HG02840 (cell line): ENCODE results near the gene APBB1.

ENCODE experiments used
- ATAC-seq: cut with Tn5 transposase; IDR thresholded peaks from one replicate; pipeline ENCODE4 v1.9.1; 2021; ENCODE audit warnings: mild to moderate bottlenecking, moderate library complexity, moderate number of reproducible peaks; ENCODE audit not compliant: unreplicated experiment, low FRiP score

Gene APBB1

DNA sequence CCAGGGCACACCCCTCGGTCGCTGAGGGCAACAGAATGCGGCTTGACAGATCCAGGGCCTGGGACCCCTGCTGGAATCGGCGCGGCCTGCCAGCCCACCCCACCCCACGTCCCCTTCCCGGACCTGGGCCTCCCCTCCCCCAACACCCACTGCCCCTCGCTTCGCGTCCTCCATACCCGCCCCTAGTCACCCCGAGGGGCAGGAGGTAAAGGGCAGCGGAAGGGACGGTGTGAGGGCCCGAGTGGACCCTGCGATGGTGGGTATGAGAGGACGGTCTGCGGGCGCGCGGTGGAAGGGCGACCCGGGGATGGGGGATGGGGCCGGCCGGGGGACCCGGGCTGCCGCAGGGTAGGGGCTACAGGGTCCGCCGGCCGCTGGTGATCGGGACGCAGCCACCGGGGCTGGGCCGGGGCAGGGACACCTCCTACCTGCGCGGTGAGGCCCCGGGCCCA, 311 bp downstream of the APBB1 start:
- no peak for ATAC-seq

DNA sequence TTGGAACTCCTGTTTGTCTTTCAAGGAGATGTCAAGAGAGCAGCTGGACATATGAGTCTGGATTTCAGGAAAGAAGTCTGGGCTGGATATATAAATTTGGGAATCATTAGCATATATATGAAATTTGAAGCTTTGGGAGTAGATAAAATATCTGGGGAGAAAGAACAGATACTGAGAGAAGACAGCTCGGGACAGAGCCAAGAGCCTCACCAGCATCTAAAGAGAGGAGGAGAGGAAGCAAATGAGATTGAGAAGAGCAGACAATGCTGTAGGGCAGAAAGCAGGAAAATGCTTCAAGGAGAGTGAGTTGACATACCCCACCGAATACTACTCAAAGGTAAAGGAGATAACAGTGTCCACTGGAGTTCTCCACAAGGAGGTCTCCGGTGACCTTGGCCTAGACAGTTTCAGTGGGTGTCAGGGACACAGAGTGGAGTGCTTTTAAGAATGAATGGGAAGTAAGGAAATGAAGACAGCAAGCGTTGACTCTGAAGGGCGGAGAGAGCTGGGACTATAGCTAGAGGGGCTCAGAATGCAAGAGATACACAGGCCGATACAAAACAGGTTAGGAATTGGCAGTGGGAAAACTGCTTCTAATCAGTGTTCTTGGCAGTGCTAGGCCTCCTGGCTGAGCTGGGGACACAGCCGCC, 862 bp downstream of the APBB1 start:
- no peak for ATAC-seq

DNA sequence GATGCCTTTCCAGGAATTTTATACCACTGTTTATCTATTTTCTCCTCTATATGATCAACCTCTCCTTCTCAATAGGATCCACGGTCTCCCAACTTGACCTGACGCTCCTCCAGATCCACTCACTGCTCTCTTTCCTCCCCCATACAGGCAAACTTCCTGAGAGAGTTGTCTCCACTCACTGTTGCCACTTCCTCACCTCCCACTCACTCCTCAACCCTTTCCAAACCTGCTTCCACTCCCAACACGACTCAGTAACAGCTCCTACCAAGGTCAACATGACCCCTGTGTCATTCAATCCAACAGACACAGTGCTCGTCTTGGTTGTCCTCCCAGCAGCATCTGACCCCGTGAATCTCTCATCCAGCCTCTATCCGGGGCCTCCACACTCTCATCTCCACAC, 3.1 kb downstream of the APBB1 start:
- no peak for ATAC-seq

DNA sequence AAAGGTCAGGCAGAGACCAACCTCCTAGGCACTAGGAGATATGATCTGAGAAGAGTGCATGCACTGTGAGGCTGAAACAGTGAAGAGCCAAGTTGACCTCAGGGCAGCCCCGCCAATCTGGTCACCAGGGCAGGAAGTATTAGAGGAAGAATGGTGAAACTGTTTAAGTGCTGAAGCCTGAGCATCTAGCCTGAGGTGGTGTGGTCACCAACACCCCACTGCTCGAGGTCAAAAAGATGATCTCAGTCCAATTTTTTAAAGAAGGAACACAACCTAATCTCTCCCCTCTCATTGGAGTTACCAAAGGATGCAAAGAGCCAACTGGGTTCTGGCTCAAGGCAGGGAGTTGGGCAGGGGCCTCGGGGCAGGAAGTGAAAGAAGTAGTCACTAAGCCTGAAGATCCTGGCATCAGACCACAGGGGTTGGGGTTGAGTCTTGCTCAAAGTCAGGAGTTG, 4.0 kb downstream of the APBB1 start:
- ATAC-seq, result no peak

DNA sequence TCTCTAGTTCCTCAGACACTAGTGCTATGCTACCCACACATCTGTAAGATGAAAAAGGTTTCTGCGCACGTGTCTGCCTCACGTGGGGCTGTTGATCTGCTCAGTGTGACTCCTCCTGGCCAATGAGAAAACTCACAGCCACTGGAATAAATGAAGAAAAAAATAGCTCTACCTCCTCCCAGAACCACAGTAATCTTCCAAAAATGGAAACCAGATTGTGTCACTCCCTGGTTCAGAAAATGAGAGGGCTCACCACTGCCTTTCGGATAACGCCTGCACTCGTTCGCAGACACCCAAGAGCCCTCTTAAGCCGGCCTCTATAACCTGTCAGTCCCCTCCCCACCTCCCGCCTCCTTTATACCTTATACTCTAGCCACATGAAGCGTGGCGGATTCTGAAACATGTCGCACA, 5.1 kb downstream of the APBB1 start:
- no peak for ATAC-seq

DNA sequence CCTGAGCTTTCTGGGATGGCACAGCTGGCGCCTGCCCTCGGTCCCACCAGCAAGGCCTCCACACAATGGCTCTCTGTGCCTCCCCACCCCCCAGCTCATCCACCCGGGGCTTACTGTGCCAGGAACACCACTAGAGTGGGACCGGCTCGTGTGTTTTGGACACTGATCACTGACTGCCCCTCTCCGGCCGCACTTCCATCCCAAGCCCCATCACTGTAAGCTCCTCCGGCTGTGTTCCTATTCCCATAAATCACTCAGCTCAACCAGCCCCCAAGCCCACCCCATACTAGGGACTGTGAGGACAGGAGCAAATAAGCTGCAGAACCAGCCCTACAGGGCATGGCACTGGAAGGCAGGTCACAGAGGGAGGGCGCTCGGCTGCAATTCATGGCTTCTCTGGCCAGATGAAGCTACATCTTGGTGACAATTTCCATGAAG, 7.3 kb downstream of the APBB1 start:
- no peak for ATAC-seq

DNA sequence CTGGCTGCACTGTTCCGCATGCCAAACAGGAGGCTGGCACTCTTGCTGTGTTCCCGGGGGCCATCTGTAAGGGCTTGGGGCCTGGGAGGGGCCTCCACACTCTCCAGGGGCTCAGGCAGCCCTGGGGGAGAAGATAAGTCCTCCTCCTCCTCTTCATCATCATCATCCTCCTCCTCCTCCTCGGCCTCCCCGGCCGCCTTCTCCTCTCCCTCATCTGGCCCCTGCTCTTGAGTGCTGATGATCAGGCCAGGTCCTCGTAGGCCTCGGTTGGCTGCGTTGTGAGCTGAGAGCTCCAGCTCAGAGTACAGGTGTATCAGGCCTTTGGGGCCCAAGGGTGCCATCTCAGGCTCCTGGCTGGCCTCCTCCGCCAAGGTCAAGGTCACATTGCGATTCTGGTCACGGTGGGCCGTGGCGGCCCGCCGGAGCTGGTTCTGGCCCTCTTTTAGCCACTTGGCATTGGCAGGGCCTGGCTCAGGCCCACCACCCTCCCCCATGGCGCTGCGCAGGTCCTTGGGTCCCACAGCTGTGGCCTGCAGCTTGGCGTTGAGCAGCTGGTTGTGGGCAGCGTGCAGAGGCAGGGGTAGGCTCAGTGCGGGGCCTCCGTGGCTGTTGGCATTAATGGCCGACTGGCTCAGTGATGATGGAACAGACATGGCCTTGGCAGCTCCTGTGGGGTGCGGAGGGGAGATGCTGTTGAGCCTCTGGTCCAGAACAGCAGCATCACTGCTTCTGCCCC, 8.0 kb downstream of the APBB1 start:
- ATAC-seq, result no peak

DNA sequence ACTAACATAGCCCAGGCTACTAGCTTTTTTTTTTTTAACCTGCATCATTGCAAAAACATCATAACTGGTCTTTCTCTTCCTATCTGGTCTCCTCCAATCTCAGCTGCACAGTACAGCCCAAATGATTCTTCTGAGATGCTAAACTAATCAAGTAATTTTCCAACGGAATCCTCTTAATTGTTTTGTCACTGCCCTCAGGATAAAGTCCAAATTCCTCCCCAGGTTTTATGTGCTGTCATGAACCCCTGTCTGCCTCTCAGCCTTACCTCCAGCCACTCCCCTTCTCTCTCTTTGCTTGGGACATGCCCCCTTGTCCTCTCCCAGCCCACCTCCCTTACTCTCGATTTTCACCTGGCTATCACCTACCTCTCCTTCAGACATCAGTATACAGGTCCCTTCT, 12.5 kb downstream of the APBB1 start:
- no peak for ATAC-seq

DNA sequence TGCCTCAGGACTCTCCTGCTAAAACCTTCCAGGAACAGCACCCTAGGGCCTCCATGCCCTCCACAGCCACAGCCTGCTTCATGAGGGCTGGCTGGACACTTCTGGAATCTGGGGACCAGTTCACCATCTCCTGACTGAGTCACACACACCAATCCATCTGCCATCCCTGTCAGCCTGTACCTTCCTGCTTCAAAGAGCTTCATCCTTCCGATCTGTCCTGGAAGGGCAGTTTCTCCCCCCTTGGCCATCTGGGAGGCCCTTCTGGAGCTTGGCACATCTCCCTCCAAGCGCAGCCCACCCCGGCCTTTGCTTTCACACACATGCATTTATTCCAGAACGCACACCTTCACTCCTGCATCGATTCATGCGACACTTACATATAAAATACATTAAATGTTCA, 13.0 kb downstream of the APBB1 start:
- no peak for ATAC-seq

DNA sequence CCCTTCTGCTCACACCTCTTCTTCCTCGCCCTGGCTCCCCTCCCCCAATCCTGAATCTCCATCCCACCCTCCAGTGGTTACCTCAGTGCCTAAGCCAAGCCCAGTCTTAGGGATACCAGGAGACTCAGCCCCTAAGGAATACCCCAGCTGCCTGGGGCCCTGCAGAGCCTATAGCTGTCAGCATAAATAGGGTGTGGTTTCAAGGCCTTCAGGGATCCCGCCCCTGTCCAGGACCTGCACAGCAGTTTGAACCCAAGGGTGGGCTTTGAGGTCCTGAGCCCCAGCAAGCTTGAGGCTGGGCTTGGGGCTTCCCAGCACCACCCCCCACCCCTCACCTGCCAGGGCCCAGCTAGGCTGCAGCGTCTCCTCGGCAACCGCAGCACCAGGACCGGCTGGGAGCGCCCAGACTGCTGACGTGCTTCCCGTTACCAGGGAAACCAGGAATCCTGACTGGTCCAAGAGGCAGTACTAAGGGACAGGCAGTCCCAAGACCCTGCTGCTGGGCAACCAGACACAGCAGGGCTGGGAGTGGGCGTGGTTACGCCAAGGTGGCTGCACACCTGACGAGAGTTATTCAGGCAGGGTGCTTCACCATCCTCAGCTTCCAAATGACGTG, 13.7 kb downstream of the APBB1 start:
- no peak for ATAC-seq

DNA sequence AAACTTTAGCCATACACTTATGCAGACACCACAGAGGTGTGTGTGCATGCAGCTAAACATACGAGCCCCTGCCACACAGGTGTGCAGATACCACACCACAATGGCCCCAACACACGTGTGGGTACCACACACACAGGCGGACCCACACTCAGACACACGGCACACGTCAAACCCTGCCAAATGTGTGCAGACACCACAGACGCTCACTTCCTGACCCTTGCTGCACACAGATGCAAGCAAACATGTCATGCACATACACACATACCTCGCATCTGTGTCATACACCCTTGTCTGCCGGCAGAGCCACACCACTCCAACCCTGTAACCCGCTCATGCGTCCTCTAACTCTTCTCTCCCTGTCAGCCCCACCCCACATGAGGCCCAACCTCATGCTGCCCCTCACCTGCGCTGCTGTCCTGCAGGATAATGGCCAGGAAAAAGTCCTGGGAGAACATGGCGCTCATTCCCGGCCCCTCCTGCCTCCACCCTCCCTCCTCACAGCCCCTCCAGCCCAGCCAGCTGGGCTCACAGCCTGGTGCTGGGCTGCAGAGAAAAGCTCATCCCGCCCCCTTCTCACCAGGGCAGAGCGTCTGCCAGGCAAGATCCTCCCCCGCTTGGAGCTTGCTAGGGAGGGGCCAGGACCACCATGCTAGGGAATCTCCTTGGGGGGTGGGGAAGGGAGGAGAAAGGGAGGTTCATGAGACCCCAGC, 14.4 kb downstream of the APBB1 start:
- ATAC-seq, result no peak

DNA sequence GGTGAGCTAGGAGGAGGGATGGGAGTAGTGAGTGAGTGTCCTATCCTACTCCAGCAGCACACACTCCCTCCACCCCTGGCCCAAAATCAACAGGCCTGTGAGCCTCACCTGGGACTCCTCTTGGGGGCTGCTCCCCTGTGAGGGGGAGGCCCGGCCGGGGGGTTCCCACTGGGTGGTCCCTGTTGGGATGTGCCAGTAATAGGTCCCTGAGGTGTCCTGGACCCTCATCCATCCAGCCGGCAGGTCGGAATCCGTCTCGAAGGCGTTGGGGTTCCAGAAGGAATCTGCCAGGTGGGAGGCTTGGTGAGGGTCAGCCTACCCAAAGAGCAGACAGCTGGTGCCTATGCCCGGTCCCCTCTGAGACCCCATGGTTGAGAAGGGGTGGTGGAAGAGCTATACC, 15.4 kb downstream of the APBB1 start:
- ATAC-seq, result no peak

DNA sequence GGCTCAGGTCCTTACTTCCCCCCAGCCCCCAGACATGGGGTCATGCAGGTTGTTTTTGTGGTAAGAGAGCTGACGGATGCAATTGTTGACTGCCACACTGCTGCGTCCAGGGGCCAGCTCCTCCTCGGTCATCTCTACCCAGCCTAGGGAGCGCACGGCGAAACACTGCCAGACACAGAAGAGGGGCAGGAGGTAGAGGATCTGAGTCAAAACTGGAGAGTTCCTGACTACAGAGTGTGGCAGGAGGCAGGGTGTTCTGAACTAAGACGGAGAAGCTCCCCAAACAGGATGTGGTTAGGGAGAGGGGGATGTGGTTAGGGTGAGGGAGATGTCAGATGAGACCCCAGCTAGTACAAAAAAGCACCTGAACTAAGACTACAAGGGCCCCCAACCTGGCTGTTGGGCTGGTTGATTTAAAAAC, 16.3 kb downstream of the APBB1 start:
- peak; percentile 66 for ATAC-seq

DNA sequence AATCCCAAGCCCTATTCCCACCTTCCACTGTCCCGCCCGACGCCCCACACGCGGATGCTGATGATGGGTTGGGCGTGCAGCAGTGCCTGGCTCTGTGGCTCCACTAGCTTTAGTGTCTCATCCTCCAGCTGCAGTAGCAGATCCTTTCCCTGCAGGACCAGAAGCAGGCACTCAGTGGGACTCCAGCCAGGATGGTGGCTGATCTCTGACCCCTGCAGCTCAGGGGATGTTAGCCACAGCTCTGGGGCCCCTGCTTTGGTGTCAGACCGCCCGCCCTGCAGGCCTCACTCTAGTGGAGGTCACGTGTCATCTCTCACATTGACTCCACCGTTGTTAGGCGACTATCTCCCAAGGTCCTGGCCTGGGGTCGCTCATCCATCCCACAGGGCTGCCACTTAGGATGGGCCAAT, 16.8 kb downstream of the APBB1 start:
- peak; percentile 35 for ATAC-seq

DNA sequence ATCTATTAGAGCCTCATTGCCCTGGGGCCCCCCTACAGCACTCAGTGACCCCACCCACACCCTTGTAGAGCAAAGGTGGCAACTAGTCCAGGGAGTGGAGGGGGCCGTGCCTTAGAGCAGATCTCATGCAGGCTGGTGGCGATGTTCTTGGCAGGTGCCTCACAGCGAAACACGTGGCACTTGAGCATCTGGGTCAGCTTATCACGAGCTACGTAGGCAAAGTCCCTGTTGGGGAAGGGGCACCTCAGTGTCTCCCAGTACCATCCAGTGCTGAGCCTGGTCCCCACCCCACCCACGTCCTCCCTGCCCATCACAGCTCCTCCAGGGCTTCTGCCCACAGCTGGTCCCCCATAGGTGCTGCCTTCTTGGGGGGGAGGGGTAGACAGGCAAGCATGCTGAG, 17.4 kb downstream of the APBB1 start:
- ATAC-seq, result no peak

DNA sequence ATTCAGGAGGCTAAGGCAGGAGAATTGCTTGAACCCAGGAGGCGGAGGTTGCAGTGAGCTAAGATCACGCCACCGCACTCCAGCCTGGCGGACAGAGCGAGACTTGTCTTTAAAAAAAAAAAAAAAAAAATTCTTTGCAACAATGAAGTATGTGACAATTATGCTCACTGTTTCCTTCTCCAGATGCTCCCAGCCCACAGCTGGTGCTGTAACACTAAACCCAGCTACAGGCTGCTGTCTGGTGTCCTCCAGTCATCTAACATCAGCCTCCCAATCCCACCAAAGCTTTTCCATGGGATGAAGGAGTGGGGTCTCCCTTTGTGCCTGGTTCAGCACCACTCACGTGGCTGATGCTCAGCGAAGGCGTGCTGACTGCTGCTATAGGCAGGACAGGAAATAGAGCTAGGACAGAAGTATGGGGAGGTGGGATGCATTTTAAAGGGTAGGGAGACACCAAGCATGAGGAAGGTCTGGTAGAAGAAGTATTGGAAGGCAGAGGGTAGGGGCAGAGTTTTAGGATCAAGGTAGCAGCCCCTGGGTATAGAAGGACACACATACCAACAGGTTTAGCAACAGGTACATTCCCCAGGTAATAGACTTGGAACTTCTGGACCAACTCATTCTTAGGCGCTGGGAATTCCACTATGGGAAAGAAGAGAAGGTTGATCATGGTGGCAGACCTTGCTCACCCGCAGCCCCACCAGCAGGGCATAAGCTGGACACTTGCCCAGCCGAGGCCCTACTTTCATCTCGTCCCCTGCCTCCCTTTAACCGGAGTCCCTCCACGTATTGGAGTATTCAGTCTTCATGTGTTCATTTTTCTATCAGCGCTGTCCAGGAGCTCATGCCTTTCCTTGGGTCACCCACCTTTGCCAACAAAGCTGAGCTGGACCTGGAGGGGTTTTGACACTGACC, 18.2 kb downstream of the APBB1 start:
- no peak for ATAC-seq

DNA sequence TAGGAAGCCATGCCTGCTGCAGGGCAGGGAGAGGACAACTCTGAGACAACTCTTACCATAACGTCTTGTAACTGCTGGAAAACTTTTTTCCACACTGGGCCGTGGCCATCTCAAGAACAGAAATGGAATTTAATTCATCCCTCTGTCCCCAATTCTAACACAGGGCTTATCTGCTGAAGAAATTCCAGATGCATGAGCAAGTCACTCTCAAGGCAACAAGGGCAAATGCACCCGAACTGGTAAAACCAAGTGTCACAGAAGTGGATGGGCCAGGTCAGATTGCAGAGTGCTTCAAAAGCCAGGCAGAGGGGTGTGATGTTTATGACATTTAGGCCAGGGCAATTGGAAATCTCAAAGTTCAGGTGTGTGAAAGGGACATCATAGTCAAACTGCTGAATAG, 21.3 kb downstream of the APBB1 start:
- ATAC-seq, result no peak

DNA sequence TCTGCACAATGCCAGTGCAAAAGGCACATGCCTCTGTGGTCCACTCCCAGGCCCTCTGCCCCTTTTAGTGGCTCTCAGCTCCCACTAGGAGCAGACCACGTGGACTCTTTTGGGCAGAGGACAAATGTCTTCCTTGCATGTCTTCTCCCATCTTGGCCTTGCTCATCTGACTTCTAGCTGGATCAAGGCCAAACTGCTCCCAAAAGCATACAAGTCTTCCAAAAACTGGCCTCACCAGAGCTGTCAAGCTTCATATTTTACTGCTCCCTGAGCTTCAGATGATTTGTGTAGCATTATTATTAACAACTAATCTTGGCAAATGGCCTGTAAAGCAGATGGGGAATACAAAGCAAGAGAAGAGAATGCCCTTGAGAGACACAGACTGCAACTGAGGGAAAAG, 21.7 kb downstream of the APBB1 start:
- no peak for ATAC-seq

DNA sequence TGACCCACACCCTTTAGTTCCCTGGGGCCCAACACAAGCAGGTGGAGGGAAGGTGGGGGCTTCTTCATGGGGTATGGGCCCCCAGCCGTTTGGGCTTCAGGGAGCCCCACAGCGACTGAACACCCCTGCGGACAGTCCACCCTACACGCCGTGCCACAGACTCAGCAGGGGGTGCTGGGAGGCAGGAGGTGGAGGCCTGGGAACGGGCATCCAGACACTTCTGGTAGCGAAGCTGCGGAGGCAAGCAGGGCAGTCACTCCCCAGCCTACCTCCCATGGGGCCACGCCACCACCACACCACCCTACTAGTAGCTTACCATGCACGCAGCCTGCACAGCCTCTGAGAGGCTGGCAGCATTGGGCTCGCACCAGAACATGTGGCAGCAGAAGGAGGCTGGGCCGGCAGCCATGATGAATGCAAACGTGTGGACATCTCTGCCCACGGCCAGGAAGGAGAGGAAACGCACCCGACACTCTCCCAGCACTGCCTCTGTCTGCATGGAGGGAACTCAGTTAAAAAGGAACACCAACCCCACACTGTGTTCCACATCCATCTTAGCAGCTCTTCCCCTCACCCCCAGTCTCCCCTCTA, 23.3 kb downstream of the APBB1 start:
- no peak for ATAC-seq
